GM19328 (cell line): ENCODE measurements around the gene OR2A14.
"Not testable (repeated sequence)": the region's sequence is repeated elsewhere in the genome, so short reads cannot be mapped to it uniquely, and the experiment has no call there.

Experiments
- ATAC-seq: cut with Tn5 transposase; IDR thresholded peaks from one replicate; pipeline ENCODE4 v1.9.1; 2021; ENCODE audit warnings: mild to moderate bottlenecking, moderate library complexity; ENCODE audit not compliant: unreplicated experiment

Gene OR2A14

DNA sequence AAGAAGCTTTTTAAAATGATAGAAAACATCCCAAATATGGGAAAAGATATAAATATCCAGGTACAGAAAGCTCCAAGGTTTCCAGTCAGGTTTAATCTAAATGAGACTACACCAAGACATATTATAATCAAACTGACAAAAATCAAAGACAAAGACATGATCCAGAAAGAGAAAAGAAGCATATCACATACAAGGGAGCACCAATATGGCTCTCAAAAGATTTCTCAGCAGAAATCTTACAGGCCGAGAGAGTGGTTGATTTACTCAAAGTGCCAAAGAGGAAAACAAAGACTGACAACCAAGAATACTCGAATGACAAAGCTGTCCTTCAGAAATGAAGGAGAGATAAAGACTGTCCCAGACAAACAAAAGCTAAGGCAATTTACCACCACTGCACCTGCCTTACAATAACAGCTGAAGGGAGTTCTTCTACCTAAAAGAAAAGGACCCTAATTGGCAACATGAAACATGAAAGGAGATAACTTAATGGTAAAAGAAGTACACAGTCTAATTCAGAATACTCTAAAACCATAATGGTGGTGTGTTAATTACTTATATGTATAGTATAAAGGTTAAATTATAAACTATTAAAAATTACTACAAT lies 25.4 kb downstream of the OR2A14 start:
- ATAC-seq, result no peak

DNA sequence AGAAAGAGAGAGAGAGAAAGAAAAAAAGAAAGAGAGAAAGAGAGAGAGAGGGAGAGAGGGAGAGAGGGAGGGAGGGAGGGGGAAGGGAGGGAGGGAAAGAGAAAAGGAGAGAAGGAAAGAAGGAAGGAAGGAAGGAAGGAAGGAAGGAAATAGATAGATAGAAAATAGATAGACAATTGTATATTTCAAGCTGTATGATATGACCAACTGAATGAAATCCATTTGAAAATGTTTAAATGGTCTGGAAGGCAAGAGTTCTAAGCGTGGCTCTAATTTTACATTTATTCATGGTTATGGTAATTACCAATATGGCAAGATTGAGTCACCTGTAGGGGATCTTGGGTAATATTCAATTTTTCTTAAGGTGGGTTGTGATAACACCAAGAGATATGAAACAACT lies 35.9 kb downstream of the OR2A14 start:
- ATAC-seq, result no peak

- ATAC-seq, result no peak
Measured at GRCh38 chr7:144164784-144165183, 41.8 kb downstream of the OR2A14 start.

DNA sequence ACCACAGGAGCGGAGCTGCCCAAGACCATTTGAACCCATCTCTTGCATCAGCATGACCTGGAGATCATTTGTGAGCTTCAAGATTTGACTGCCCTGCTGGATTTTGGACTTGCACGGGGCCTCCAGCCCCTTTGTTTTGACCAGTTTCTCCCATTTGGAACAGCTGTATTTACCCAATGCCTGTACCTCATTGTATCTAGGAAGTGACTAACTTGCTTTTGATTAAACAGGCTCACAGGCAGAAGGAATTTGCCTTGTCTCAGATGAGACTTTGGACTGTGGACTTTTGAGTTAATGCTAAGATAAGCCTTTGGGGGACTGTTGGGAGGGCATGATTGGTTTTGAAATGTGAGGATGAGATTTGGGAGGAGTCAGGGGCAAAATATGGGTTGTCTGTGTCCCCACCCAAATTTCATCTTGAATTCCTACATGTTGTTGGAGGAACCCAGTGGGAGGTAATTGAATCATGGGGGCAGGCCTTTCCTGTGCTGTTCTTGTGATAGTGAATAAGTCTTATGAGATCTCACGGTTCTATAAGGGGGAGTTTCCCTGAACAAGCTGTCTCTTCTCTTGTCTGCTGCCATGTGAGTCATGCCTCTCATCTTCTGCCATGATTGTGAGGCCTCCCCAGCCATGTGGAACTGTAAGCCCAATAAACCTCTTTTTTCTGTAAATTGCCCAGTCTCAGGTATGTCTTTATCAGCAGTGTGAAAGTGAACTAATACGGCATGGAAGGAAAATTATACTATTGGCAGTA lies 48.8 kb downstream of the OR2A14 start:
- ATAC-seq, result not testable (repeated sequence)

DNA sequence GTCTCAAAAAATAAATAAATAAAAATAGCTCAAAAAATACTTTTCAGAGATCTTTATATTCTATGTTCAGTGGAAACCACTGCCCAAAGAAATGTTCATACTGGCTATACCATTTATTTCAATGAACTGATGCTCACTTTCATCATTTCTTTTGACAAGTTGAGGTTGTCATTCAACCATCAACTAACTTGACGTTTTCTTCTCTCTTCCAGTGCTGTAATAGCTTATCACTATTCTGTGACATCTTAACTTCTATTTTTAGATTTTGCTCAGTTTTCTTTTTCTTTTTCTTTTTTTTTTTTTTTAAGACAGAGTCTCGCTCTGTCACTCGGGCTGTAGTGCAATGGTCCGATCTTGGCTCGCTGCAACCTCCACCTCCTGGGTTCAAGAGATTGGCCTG lies 51.6 kb downstream of the OR2A14 start:
- ATAC-seq, result no peak

DNA sequence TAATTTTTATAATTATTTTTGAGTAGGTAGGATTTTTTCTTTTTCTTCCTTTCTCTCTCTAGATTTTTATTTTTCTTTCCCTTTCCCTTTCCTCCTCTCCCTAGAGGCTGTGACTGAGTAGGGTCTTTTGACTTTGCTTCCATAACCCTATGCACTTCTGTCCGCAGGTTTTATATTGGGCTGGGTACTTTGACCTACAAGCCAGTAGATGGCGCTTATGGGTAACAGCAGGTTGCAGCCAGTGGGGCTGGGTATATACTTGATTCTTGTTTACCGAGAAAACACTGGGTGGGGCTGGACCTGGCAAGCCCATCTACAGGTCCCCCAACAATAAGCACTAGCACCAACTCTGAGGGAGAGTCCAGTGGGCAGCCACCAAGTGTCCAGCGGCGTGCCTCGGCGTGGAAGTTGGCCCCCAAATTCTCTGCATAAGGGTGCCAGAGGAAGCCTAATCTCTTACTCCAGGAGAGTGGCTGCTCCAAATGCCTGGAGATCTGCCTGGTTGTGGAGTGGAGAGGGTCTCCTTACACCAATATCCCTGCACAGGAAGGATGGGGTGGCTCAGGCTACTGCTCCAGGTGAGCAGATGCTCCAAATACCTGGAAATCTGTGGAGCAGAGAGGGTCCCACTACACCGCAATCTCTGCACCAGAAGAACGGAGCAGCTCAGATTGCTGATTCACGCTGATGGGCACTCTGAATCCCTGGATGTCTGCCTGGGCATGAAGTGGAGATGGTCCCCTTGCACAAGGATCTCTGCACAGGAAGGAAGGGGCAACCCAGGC lies 55.6 kb downstream of the OR2A14 start:
- peak; percentile 95 for ATAC-seq

GRCh38 chr7:144179165-144179479 lies 56.1 kb downstream of the OR2A14 start:
- ATAC-seq, result not testable (repeated sequence)
